ENCODE data around the gene PITPNC1.

GRCh38 chr17:67479148-67479547 is 102.1 kb downstream of the PITPNC1 start:
- no peak for TF ChIP-seq POLR2A (IDR thresholded peaks at IDR 0.05)
- no peak for TF ChIP-seq CTCF (IDR thresholded peaks at IDR 0.05)

Measured in tibial nerve (tissue), 3 donors.